HEK293T (cell line): ENCODE measurements around the gene ROR1.

Experiments
- ARNT ChIP-seq: fragments of 450-650 bp; IDR thresholded peaks from 2 replicates; pipeline ENCODE4 v1.6.1; 2017; ENCODE audit warnings: mild to moderate bottlenecking
- BHLHE40 ChIP-seq: fragments of 450-650 bp; IDR thresholded peaks from 2 replicates; pipeline ENCODE4 v1.6.1; 2016; ENCODE audit warnings: mild to moderate bottlenecking, moderate library complexity, borderline replicate concordance
- CTBP1 ChIP-seq: fragments of 450-650 bp; IDR thresholded peaks from 2 replicates; pipeline ENCODE4 v1.6.1; 2016; ENCODE audit warnings: borderline replicate concordance
- ELF4 ChIP-seq: fragments of 450-650 bp; IDR thresholded peaks from 2 replicates; pipeline ENCODE4 v1.6.1; 2017; ENCODE audit warnings: antibody characterized with exemption
- FOXA1 ChIP-seq: fragments of 450-650 bp; IDR thresholded peaks from 2 replicates; pipeline ENCODE4 v1.6.1; 2016; ENCODE audit warnings: mild to moderate bottlenecking
- FOXK2 ChIP-seq: fragments of 450-650 bp; IDR thresholded peaks from 2 replicates; pipeline ENCODE4 v1.6.1; 2016; ENCODE audit warnings: mild to moderate bottlenecking
- FOXM1 ChIP-seq: fragments of 450-650 bp; IDR thresholded peaks from 2 replicates; pipeline ENCODE4 v1.6.1; 2017; ENCODE audit warnings: mild to moderate bottlenecking, borderline replicate concordance
- HDGF ChIP-seq: fragments of 450-650 bp; IDR thresholded peaks from 2 replicates; pipeline ENCODE4 v1.6.1; 2017; ENCODE audit warnings: antibody characterized with exemption, borderline replicate concordance
- L3MBTL2 ChIP-seq: fragments of 450-650 bp; conservative IDR thresholded peaks from 2 replicates; pipeline ENCODE4 v1.6.1; 2016; ENCODE audit warnings: mild to moderate bottlenecking
- PKNOX1 ChIP-seq: fragments of 450-650 bp; IDR thresholded peaks from 2 replicates; pipeline ENCODE4 v1.6.1; 2016
- SP1 ChIP-seq: fragments of 450-650 bp; IDR thresholded peaks from 2 replicates; pipeline ENCODE4 v1.6.1; 2017
- SUZ12 ChIP-seq: fragments of 450-650 bp; IDR thresholded peaks from 2 replicates; pipeline ENCODE4 v1.6.1; 2016; ENCODE audit warnings: mild to moderate bottlenecking
- TARDBP ChIP-seq: fragments of 450-650 bp; IDR thresholded peaks from 2 replicates; pipeline ENCODE4 v1.6.1; 2016
- ZNF384 ChIP-seq: fragments of 450-650 bp; IDR thresholded peaks from 2 replicates; pipeline ENCODE4 v1.6.1; 2016

DNA sequence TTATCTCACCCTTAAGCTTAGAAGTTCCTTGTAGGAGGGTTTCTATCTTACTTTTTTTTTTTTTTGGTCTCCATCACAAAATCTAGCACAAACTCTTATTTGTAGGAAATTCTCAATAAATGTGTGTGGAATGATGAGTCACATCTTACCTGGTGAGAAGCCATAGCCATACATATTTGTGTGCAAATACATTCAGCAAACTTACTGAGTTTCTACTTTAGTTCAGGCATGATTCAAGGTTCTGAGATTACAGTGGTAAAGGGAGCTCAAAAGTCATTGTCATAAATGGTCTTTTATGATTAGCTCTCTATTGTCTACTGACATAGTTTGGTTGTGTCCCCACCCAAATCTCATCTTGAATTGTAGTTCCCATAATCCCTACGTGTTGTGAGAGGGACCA is 236.5 kb downstream of the ROR1 start:
- TF ChIP-seq FOXA1 (no peak), ELF4 (no peak), SP1 (no peak), ARNT (no peak), BHLHE40 (no peak), FOXM1 (no peak), FOXK2 (no peak), ZNF384 (no peak), PKNOX1 (no peak), TARDBP (no peak), L3MBTL2 (no peak), SUZ12 (no peak), HDGF (no peak), CTBP1 (no peak)
